SK-N-SH treated with all-trans-retinoic acid at 6 μM for 48 hours (cell line): ENCODE measurements around the gene TACO1.

Experiments used
- ARNTL ChIP-seq: fragments of 450-650 bp; formaldehyde crosslinking; IDR thresholded peaks from 2 replicates; pipeline ENCODE4 v1.5.0; 2020; ENCODE audit warnings: low read depth, mild to moderate bottlenecking, moderate library complexity, borderline replicate concordance
- SNAI2 ChIP-seq: fragments of 250-450 bp; sonication (Bioruptor Pico); IDR thresholded peaks from 2 replicates; pipeline ENCODE4 v1.5.0; 2020; ENCODE audit warnings: mild to moderate bottlenecking, moderate library complexity
- TCF4 ChIP-seq: fragments of 250-450 bp; sonication (Bioruptor Pico); IDR thresholded peaks from 2 replicates; pipeline ENCODE4 v1.8.0; 2021; ENCODE audit warnings: mild to moderate bottlenecking, moderate library complexity, borderline replicate concordance

DNA sequence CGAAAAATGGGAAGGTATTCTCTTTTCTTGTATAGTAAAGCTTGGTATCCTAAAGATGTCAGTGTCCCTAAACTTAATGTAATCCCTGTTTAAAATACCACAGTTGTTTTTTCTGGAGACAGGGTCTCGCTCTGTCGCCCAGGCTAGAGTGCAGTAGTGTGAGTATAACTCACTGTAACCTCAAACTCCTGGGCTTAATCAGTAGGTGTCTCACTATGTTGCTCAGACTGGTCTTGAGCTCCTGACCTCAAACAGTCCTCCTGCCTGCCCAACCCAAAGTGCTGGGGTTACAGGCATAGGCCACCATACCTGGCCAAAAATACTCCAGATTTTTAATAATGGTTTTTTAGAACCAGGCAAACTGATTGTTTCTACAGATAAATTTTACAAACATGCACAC, 42.3 kb upstream of the TACO1 start:
- no peak for TF ChIP-seq ARNTL (CRISPR knock-in tag)
- TF ChIP-seq TCF4 = no peak
- no peak for TF ChIP-seq SNAI2
